HG02938 (cell line): ENCODE results near the gene TMEM95.
"Not testable (repeated sequence)": the region's sequence is repeated elsewhere in the genome, so short reads cannot be mapped to it uniquely, and the experiment has no call there.

Experiments
- ATAC-seq: cut with Tn5 transposase; IDR thresholded peaks from one replicate; pipeline ENCODE4 v1.9.1; 2021; ENCODE audit warnings: mild to moderate bottlenecking, moderate library complexity; ENCODE audit not compliant: unreplicated experiment

Gene TMEM95

DNA sequence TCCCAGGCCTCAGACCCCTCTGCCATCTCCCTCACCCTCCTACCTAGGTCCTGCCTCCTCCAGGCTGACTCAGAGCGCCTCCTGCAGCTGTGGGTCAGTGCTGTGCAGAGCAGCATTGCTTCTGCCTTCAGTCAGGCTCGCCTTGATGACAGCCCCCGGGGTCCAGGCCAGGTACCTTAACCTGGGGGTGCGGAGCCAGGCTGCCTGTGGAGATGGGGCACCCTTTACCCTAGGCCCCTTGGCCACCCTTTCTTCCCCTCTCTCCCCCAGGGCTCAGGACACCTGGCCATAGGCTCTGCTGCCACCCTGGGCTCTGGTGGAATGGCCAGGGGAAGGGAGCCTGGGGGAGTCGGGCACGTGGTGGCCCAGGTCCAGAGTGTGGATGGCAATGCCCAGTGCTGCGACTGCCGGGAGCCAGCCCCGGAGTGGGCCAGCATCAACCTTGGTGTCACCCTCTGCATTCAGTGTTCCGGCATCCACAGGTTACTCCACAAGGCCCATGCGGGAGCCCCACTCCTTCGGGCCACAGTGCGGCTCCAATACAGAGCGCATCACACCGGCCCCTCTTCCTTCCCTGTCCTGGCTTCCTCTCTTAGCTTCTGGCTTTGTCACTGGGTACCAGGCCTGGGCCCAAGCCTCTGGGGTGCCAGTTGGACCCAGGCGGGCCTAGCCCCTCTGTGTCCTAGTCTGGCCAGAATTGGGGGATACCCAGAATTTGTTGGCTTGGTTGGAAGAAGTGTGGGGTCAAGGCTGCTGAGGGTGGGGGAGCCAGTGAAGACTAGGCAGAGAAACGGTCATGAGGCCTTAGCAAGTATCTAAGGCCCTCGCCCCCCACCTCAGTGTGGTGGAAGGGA lies 8.0 kb upstream of the TMEM95 start:
- ATAC-seq = no peak

DNA sequence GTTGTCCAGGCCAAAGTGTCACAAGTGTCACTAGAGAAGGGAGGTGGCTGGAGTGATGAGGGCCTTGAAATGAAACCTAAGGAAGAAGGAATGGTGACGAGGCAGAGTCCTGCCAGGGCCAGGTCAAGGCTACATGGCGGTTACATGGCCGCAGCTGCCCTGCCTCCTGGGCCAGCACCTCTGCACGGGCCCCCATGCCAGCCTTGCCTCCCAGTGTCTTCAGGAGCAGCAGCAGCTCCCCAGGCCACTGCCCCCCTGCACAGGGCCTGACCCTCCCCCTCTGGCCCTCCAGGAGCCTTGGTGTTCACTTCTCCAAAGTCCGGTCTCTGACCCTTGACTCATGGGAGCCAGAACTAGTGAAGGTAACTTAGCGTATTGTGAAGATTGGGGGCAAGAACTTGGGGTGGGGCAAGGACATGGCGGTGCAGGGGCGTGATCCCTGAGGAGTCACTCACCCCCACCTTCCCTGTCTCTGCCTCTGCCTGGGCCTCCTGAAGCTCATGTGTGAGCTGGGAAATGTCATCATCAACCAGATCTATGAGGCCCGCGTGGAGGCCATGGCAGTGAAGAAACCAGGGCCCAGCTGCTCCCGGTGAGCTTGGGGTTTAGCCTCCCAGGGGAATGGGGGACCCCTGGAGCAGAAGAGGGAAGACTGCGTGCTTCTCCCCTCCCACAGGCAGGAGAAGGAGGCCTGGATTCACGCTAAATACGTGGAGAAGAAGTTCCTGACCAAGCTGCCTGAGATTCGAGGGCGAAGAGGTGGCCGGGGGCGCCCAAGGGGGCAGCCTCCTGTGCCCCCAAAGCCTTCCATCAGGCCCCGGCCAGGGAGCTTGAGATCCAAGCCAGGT lies 7.1 kb upstream of the TMEM95 start:
- no peak for ATAC-seq

DNA sequence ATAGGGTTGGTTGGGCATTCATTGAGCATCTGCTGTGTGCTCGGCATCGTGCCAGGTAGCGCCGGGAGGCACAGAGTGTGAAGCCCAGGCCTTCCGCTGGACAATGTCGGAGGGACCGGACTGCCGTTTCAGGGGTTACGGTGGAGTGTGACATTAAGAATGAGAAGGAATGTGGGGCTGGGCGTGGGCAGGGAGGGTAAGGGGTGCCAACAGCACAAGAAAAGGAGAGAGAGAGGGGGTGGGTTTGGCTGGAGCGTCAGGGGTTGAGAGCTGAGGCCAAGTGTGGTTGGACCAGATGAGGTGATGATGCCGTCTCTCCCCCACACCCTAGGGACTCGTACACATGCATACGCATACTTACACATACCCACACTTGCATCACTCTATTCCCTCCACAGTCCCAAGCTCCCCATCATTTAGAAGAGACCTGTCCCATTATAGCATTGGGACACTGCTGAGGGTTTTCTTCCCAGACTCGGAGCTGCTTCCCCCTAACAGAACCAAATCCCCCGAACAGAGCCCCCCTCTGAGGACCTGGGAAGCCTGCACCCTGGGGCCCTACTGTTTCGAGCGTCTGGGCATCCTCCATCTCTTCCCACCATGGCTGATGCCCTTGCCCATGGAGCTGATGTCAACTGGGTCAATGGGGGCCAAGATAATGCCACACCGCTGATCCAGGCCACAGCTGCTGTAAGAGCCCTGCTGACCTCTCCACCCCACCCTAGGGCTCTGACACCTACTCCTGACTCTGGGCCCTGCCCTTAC lies 6.3 kb upstream of the TMEM95 start:
- ATAC-seq = no peak

DNA sequence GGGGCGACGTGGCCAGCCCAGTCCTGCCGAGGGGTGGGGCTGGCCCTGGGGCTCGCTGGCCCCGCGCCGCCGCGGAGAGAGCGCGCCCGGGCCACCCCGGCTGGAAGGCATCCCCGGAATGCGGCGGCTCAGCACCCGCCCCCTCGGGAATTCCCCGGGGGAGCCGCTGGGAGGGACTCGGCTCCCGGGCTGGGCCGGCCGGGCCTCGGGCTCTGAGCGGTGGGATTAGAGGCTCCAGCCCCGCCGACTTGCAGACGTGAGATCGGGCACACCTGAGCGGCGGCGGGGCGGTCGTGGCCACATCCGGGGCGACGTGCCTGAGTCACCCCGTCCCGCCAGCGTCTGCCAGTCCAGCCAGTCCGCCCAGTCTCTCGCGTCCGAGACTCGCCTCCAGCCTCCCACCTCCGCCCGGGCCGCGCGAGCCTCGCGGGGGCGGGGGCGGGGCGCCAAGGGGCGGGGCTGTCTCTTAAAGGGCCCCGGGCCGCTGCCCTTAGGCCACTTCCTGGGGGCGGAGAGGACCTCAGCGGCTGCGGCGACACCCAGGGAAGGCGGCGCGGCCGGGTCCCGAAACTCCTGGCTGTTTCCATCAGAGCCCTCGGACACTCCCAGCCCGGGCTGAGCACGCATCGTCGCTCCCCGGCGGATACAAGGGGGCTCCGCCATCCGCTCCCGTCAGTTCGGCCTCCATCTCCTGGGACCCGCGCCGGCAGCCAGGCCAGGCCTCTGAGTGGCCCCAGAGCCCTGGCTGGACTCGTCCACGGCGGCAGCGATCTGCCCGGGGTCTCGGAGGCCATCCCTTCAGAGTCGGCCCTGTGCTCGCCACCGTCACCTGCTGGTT lies 3.1 kb upstream of the TMEM95 start, which contains the start of gene KCTD11:
TSS of gene KCTD11 (plus strand) at position 498 of the 838 bp plus-strand sequence.
- ATAC-seq = peak; percentile 45

DNA sequence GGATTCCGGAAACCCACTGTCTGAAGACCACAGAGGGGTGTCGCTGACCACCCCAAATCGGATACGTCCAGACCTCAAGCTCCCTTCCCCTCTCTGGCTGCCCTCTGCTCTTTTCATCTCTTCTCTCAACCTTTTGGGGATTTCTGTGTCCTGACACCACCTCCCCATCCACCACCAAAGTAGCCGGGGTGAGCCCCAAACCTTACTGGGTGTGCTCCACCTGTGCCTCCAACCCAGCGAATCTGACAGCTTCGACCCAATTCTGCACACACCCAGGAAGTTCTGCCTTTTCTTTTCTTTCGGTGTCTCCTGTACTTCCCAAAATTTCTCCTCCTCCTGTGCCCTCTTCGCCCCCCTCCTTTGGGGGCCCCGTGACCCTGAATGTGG lies 2.5 kb upstream of the TMEM95 start:
- peak; percentile 22 for ATAC-seq

DNA sequence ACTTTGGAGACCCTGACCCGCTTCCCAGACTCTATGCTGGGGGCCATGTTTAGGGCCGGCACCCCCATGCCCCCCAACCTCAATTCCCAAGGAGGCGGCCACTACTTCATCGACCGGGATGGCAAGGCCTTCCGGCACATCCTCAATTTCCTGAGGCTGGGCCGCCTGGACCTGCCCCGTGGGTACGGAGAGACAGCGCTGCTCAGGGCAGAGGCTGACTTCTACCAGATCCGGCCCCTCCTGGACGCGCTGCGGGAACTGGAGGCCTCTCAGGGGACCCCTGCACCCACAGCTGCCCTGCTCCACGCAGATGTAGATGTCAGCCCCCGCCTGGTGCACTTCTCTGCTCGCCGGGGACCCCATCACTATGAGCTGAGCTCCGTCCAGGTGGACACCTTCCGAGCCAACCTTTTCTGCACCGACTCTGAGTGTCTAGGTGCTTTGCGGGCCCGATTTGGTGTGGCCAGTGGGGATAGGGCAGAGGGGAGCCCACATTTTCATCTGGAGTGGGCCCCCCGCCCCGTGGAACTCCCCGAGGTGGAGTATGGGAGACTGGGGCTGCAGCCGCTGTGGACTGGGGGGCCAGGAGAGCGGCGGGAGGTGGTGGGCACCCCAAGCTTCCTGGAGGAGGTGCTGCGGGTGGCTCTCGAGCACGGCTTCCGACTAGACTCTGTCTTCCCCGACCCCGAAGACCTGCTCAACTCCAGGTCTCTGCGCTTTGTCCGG lies 1.9 kb upstream of the TMEM95 start:
- ATAC-seq = no peak

DNA sequence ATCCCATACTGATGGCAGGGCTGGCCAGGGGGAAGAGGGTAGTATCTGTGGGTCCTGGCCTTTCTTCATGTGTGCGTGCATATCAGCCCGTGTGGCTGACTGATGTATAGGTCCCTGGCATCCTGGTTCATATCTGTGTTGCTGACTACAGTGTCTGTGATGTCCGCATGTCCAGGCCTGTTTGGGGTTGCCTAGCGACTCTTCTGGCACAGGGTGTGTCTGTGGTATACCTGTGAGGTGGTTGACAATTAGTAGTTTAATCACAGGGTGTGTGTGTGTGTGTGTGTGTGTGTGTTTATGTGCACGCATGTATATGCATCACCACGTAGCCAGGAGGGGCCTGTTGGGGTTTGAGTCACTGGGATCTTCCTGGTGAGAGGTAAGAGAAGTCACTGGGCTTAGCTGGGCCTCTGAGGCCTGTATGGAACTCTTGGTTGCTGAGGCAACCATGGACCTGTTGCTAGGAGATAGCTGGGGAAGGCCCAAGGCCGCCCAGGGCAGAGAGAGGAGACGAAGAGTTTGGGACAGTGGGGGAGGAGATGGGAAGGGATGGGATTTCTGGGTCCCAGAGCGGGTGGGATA lies 603 bp upstream of the TMEM95 start:
- ATAC-seq = no peak

DNA sequence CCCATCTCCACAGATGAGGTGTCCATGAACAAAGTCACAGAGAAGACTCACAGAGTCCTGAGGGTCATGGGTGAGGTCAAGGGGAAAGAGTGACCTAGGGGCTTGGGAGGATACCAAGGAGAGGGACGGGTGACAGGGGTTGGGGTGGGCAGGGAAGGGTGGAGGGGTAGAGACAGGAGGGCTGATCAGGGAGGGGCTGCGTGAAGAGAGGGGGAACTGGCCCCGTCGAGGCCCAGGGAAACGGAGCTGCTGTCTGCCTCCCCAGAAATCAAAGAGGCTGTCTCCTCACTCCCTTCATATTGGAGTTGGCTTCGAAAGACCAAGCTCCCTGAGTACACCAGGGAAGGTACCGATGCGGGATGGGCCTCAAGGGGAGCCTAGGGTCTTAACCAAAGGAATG lies 617 bp downstream of the TMEM95 start:
- no peak for ATAC-seq

DNA sequence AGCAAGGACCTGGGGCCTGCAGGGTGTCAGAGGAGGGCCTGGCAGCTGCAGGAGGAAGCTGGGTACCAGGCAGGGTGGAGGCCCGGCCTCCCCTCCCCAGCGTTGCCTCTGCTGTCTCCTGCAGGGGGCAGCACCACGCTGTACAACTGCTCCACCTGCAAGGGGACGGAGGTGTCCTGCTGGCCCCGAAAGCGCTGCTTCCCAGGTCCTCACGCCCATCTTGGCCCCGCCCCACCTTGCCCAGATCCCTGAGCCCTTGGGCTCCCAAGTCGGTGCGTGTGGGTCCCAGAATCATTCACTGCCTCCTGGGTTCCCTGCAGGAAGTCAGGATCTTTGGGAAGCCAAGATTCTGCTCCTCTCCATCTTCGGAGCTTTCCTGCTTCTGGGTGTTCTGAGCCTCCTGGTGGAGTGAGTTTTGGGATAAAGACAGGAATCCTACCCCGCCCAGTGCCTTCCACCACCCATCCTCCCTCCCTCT lies 1.2 kb downstream of the TMEM95 start:
- no peak for ATAC-seq

DNA sequence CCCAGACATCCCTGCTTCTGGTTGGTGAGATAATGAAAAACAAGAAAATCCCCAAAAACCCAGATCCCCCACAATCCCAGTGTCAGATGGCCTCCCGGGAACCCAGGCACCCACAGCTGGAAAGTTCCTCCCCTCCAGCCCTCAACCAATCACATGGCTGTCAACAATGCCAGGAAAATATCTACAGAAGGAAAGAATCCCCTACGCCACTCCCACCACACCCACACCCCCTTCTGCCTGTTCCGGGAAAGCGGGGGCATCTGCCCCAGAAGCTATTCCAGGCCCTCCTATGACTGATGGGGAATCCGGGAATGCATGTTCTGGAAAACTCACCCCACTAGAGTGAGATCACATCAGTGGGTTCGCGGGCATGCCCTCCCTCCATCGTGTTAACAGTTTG lies 1.8 kb downstream of the TMEM95 start:
- no peak for ATAC-seq

DNA sequence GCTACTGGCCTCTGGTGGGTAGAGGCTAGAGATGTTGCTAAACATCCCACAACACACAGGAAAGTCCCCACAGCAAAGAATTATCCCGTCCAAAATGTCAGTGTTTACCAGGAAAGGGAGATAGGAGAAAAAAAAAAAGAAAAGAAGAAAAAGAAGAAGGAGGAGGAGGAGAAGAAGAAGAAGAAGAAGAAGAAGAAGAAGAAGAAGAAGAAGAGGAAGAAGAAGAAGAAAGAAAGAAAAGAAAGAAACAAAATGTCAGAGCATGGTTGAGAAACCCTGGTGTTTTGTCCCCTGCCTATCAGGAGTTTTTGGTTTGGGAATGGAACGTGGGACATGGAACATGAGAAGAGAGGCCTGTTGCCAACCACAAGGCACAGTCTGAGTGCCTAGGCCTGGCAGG lies 2.4 kb downstream of the TMEM95 start:
- ATAC-seq = no peak

DNA sequence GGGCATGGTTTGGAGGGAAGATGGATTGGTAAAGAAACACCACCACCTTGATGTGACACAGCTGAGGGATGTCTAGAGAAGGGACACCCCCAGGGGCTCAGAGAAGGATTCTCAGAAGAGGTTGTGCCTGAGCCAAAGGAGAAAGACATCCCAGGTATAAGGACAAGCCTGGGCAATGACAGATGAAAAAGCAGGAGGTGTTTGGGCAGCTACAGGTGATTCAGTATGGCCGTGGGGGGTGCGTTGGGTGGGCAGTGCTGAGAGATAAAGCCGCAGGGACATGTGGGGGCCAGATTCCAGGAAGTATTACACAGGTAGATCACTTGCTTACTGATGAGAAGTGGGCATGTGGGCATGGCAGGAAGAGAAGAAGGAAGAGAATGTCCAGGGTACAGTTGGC lies 7.0 kb downstream of the TMEM95 start:
- ATAC-seq = no peak

DNA sequence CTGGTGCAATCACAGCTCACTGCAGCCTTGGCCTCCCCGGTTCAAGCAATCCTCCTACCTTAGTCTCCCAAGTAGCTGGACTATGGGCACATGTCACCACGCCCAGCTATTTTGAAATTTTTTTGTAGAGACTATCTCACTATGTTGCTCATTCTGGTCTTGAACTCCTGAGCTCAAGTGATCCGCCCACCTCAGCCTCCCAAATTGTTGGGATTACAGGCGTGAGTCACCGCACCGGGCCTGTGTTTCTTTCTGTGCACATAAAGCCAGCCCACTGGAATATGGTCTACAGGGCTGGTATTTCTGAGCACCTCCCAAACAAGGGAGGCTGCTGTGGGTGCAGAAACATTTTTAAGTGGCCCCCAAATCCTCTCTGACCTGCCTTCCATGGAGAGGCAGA lies 8.4 kb downstream of the TMEM95 start:
- ATAC-seq = no peak

DNA sequence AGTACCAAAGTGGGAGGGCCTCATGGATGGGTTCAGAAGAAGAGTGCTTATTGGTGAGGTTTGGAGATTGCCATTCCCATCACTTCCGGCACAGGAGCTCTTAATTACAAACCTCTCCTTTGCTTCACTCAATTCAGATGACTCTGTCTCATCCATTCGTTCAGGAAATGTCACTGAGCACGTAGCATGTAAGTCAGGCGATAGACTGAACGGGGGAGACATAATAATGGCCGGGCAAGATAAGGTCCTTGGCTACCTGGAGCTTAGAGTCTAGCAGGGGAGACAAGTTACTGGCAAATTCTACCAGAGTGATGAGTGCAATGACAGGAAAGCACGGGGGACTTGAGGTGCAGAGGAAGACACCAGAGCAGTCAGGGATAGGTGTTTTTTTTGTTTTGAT lies 11.0 kb downstream of the TMEM95 start:
- not testable (repeated sequence) for ATAC-seq

DNA sequence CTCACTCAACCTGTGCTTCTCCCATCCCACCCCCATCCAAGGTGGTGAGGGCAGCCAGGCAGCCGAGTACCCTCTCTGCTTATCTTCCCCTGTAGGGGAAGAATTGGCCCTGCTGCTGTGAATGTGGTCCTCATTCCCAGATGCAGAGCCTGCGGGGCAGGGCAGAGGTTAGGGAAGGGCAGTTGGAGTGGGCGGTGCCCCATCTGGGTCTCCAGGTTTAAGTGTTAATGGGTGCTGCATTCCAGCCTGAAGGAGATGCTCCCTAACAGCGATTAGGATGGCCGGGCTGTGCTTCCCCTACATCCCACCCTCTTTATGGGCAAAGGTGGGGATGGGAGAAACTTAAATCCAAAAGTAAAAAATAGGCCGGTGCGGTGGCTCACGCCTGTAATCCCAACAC lies 12.1 kb downstream of the TMEM95 start:
- no peak for ATAC-seq

DNA sequence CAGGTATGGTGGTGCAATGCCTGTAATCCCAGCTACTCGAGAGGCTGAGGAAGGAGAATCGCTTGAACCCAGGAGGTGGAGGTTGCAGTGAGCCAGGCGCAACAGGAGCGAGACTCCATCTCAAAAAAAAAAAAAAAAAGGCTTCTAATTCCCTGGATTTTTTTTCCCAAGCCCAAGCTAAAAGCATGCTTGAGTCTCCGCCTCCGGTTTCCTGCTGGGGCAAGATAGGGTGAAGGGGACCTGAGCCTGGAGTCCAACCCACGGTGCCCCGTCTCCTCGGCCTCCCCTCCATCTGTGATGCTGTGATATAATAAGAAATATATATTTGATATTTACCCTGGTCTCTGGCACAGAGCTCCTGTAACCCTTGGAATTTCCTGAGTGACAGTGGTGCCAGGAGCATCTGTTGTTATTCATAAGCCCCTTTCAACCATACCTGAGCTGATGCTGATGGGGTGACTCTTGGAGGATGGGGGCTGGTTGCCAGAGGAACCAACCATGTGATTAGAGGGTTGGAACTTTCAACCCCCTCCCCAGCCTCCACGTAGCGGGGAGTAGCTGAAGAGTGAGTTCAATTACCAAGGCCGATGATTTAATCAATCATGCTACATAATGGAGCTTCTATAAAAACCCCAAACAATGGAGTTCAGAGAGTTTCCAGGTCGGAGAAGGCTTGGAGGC lies 13.1 kb downstream of the TMEM95 start:
- no peak for ATAC-seq

DNA sequence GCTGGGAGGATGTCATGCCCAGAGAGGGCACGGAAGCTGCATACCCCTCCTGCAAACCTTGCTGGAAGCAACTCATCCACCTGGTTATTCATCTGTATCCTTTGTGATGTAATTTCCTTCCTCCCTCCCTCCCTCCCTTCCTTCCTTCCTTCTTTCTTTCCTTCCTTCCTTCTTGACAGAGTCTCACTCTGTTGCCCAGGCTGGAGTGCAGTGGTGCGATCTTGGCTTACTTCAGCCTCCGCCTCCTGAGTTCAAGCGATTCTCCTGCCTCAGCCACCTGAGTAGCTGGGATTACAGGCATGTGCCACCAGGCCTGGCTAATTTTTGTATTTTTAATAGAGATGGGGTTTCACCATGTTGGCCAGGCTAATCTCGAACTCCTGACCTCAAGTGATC lies 13.6 kb downstream of the TMEM95 start:
- not testable (repeated sequence) for ATAC-seq

DNA sequence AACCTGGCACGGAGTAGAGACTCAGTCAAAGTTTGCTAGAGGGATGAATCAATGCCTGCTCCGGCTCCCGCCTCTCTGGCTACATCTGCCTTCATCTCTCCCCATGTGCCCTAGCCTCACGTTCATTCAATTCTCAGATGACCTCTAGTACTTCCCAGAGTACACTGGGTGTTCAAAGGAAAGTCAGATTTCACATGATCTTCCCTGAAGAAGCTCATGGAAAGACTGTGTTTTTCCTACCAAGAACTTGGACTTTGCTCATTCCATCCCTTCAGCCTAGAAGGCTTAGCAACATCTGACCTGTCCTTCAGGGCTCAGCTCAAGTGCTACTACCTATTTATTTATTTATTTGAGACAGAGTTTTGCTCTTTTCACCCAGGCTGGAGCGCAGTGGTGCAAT lies 14.9 kb downstream of the TMEM95 start:
- no peak for ATAC-seq

DNA sequence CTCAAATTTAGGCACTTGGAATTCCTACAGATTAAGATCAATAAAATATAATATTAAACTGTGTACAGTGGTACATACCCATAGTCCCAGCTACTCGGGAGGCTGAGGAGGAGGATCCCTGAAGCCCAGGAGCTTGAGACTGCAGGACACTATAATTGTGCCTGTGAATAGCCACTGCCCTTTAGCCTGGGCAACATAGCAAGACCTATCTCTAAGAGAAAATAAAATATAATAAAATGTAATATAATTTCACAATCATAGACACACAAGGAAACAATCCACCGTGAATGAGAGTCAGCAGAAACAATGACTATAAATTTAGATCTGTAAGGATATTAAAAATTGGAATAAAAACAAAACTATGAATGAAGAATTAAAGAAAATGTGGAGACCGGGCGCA lies 15.9 kb downstream of the TMEM95 start:
- no peak for ATAC-seq
